GM23338 (cell line): Measurements from ENCODE around the gene CTU1. TPM values are rescaled to one million over a fixed set of nuclear protein-coding genes. Genes with fewer than 3 reads are reported as not detected.
A peak's percentile ranks its signal among the peaks of the same experiment; 100 is the strongest.

ENCODE experiments used
- ATAC-seq: fragments of 200-7000 bp; cut with Tn5 transposase; 3 replicates; pipeline ENCODE4 v1.9.1; 2020
- DNase-seq: peaks from one replicate; pipeline ENCODE4 v3.0.0-alpha.2; 2015; ENCODE audit warnings: low spot score
- H2AFZ ChIP-seq: fragments of 200-600 bp; sonication (generic); 2 replicates; pipeline ENCODE4 v1.8.0; 2016; ENCODE audit warnings: antibody characterized with exemption, mild to moderate bottlenecking, moderate library complexity
- H3F3A ChIP-seq: fragments of 200-600 bp; sonication (generic); replicated peaks from 2 replicates; pipeline ENCODE4 v1.8.0; 2017; ENCODE audit warnings: antibody characterized with exemption, mixed run types, low read depth
- H3K27ac ChIP-seq: fragments of 200-600 bp; sonication (generic); 2 replicates; pipeline ENCODE4 v1.6.1; 2016; ENCODE audit warnings: low read depth
- H3K27me3 ChIP-seq: fragments of 200-600 bp; sonication (generic); 2 replicates; pipeline ENCODE4 v1.8.0; 2016; ENCODE audit warnings: mild to moderate bottlenecking, mixed run types, moderate library complexity; ENCODE audit not compliant: insufficient read depth
- H3K36me3 ChIP-seq: fragments of 200-600 bp; sonication (generic); 2 replicates; pipeline ENCODE4 v1.8.0; 2016; ENCODE audit warnings: mild to moderate bottlenecking; ENCODE audit not compliant: insufficient read depth
- H3K4me1 ChIP-seq: fragments of 200-600 bp; sonication (generic); 2 replicates; pipeline ENCODE4 v1.8.0; 2016; ENCODE audit warnings: mild to moderate bottlenecking, moderate library complexity; ENCODE audit not compliant: insufficient read depth
- H3K4me2 ChIP-seq: fragments of 200-600 bp; sonication (generic); 2 replicates; pipeline ENCODE4 v1.7.1; 2017; ENCODE audit warnings: mixed run types
- H3K4me3 ChIP-seq: fragments of 200-600 bp; sonication (generic); 2 replicates; pipeline ENCODE4 v1.6.1; 2016; ENCODE audit warnings: mixed run types
- H3K79me2 ChIP-seq: fragments of 200-600 bp; sonication (generic); replicated peaks from 2 replicates; pipeline ENCODE4 v1.8.0; 2017; ENCODE audit warnings: mild to moderate bottlenecking; ENCODE audit not compliant: insufficient read depth
- H3K9me2 ChIP-seq: fragments of 200-600 bp; sonication (generic); 2 replicates; pipeline ENCODE4 v1.8.0; 2017; ENCODE audit not compliant: insufficient read depth
- H4K20me1 ChIP-seq: fragments of 200-600 bp; sonication (generic); replicated peaks from 2 replicates; pipeline ENCODE4 v1.8.0; 2017; ENCODE audit warnings: mild to moderate bottlenecking; ENCODE audit not compliant: insufficient read depth
- H3K27ac Mint-ChIP-seq: 2 replicates; pipeline ENCODE4 v1.8.0; 2020; ENCODE audit warnings: inconsistent platforms, mild to moderate bottlenecking, moderate library complexity, mixed read lengths
- H3K27me3 Mint-ChIP-seq: 3 replicates; pipeline ENCODE4 v1.8.0; 2022; ENCODE audit warnings: low read depth, mild to moderate bottlenecking, moderate library complexity, mixed read lengths, inconsistent platforms; ENCODE audit not compliant: insufficient read depth, poor library complexity
- H3K36me3 Mint-ChIP-seq: 3 replicates; pipeline ENCODE4 v1.8.0; 2021; ENCODE audit warnings: low read depth, mild to moderate bottlenecking, inconsistent platforms, moderate library complexity, mixed read lengths
- H3K4me1 Mint-ChIP-seq: 3 replicates; pipeline ENCODE4 v1.8.0; 2020; ENCODE audit warnings: mild to moderate bottlenecking, inconsistent platforms, mixed read lengths
- H3K4me3 Mint-ChIP-seq: 3 replicates; pipeline ENCODE4 v1.8.0; 2021; ENCODE audit warnings: moderate library complexity, mild to moderate bottlenecking, inconsistent platforms, mixed read lengths
- H3K9me3 Mint-ChIP-seq: 3 replicates; pipeline ENCODE4 v1.8.0; 2020; ENCODE audit warnings: moderate library complexity, mild to moderate bottlenecking, inconsistent platforms, mixed read lengths
- CREB1 ChIP-seq: fragments of 250-450 bp; sonication (Bioruptor Pico); IDR thresholded peaks from 2 replicates; pipeline ENCODE4 v1.5.0; 2020; ENCODE audit warnings: low read depth, mild to moderate bottlenecking, moderate library complexity
- ETS1 ChIP-seq: IDR thresholded peaks from 2 replicates; pipeline ENCODE4 v1.6.1; 2016; ENCODE audit warnings: antibody characterized with exemption
- REST ChIP-seq: IDR thresholded peaks from one replicate; pipeline ENCODE4 v1.6.1; 2018; ENCODE audit warnings: antibody characterized with exemption; ENCODE audit not compliant: unreplicated experiment
- ZNF331 ChIP-seq: fragments of 250-450 bp; sonication (Bioruptor Pico); IDR thresholded peaks from 2 replicates; pipeline ENCODE4 v1.5.0; 2020; ENCODE audit warnings: low read depth, mild to moderate bottlenecking, moderate library complexity
- polyA plus RNA-seq: library from polyadenylated mRNA; unstranded; fragments of >200 nt; fragmentation: Nextera tagmentation; extraction: Ambion mirVana; gene quantifications from 2 replicates; pipeline ENCODE4 v1.2.1, GENCODE V29; 2016
- total RNA-seq: library from RNA; depleted of rRNA; stranded (reverse); fragments of >200 nt; shearing (Covaris generic); gene quantifications from 2 replicates; pipeline ENCODE4 v1.2.3, GENCODE V29; 2014
- TF ChIP-seq, protein P1 (sequence below): fragments of 250-450 bp; sonication (Bioruptor Pico); IDR thresholded peaks from 2 replicates; pipeline ENCODE4 v1.5.0; 2020; ENCODE audit warnings: mild to moderate bottlenecking, moderate library complexity

Gene CTU1
- total and polyA plus RNA-seq, 2 experiments from 2014 or later: 3.7 to 18.8 TPM

DNA sequence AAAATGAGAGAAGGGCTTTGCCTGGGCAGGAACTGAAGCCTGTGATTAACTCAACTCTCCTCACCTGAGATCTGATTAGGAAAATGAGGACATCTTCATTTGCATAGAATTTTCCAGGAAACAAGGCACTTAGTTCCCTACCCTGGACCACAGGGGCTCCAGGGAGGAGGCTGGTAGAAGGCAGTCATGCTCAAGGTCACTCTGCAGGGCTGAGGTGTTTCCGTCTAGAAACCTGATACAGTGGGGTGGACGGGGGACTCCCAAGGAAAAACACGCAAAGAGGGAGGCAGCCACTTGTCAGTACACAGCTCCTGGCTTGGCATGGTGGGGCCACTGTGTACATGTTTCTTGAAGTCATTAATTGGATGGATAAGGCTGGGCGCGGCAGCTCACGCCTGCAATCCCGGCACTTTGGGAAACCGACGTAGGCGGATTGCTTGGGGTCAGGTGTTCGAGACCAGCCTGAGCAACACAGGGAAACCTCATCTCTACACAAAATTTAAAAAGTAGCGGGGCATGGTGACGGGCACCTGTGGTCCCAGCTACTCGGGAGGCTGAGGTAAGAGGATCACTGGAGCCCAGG is 31.5 kb downstream of the CTU1 start:
- H3K36me3 Mint-ChIP-seq: no peaks in the 10 kb centered on the region
- ATAC-seq (peak; percentile 65), DNase-seq (no peak)
- no peak overlapping the region for H3K27ac ChIP-seq
- H3K36me3 ChIP-seq: no peaks in the 10 kb centered on the region
- TF ChIP-seq, protein P1, sequence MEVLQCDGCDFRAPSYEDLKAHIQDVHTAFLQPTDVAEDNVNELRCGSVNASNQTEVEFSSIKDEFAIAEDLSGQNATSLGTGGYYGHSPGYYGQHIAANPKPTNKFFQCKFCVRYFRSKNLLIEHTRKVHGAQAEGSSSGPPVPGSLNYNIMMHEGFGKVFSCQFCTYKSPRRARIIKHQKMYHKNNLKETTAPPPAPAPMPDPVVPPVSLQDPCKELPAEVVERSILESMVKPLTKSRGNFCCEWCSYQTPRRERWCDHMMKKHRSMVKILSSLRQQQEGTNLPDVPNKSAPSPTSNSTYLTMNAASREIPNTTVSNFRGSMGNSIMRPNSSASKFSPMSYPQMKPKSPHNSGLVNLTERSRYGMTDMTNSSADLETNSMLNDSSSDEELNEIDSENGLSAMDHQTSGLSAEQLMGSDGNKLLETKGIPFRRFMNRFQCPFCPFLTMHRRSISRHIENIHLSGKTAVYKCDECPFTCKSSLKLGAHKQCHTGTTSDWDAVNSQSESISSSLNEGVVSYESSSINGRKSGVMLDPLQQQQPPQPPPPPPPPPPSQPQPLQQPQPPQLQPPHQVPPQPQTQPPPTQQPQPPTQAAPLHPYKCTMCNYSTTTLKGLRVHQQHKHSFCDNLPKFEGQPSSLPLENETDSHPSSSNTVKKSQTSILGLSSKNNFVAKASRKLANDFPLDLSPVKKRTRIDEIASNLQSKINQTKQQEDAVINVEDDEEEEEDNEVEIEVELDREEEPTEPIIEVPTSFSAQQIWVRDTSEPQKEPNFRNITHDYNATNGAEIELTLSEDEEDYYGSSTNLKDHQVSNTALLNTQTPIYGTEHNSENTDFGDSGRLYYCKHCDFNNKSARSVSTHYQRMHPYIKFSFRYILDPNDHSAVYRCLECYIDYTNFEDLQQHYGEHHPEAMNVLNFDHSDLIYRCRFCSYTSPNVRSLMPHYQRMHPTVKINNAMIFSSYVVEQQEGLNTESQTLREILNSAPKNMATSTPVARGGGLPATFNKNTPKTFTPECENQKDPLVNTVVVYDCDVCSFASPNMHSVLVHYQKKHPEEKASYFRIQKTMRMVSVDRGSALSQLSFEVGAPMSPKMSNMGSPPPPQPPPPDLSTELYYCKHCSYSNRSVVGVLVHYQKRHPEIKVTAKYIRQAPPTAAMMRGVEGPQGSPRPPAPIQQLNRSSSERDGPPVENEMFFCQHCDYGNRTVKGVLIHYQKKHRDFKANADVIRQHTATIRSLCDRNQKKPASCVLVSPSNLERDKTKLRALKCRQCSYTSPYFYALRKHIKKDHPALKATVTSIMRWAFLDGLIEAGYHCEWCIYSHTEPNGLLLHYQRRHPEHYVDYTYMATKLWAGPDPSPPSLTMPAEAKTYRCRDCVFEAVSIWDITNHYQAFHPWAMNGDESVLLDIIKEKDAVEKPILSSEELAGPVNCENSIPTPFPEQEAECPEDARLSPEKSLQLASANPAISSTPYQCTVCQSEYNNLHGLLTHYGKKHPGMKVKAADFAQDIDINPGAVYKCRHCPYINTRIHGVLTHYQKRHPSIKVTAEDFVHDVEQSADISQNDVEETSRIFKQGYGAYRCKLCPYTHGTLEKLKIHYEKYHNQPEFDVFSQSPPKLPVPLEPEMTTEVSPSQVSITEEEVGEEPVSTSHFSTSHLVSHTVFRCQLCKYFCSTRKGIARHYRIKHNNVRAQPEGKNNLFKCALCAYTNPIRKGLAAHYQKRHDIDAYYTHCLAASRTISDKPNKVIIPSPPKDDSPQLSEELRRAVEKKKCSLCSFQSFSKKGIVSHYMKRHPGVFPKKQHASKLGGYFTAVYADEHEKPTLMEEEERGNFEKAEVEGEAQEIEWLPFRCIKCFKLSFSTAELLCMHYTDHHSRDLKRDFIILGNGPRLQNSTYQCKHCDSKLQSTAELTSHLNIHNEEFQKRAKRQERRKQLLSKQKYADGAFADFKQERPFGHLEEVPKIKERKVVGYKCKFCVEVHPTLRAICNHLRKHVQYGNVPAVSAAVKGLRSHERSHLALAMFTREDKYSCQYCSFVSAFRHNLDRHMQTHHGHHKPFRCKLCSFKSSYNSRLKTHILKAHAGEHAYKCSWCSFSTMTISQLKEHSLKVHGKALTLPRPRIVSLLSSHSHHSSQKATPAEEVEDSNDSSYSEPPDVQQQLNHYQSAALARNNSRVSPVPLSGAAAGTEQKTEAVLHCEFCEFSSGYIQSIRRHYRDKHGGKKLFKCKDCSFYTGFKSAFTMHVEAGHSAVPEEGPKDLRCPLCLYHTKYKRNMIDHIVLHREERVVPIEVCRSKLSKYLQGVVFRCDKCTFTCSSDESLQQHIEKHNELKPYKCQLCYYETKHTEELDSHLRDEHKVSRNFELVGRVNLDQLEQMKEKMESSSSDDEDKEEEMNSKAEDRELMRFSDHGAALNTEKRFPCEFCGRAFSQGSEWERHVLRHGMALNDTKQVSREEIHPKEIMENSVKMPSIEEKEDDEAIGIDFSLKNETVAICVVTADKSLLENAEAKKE (CRISPR knock-in tag): no peak
- TF ChIP-seq ZNF331 (CRISPR knock-in tag) (no peak), REST (no peak), ETS1 (no peak), CREB1 (CRISPR knock-in tag) (no peak)
- no peak overlapping the region for H3K4me2 ChIP-seq
- no peaks in the 10 kb centered on the region for H3F3A ChIP-seq
- no peaks in the 10 kb centered on the region for H4K20me1 ChIP-seq
- H3K4me1 ChIP-seq: peaks cover 6% of the 10 kb centered on the region; the same call in 1 of the 2 replicates
- H3K27me3 ChIP-seq: no peaks in the 10 kb centered on the region
- H3K79me2 ChIP-seq: no peaks in the 10 kb centered on the region
- no peak overlapping the region for H3K4me3 Mint-ChIP-seq
- no peak overlapping the region for H3K4me3 ChIP-seq
- H3K27me3 Mint-ChIP-seq: peaks cover 8% of the 10 kb centered on the region
- H3K9me2 ChIP-seq: no peaks in the 10 kb centered on the region
- peaks cover 12% of the 10 kb centered on the region for H3K4me1 Mint-ChIP-seq
- H3K9me3 Mint-ChIP-seq: peaks cover 13% of the 10 kb centered on the region; the same call in 2 of the 3 replicates
- H3K27ac Mint-ChIP-seq: no peak overlapping the region; the same call in 1 of the 2 replicates
- 0 out of 2 replicates have a peak overlapping the region, but pooled peaks have one; percentile 56 for H2AFZ ChIP-seq
